HG03097 (cell line): Measurements from ENCODE around the gene PDIA5.

ENCODE experiments used
- ATAC-seq: cut with Tn5 transposase; IDR thresholded peaks from one replicate; pipeline ENCODE4 v1.9.1; 2021; ENCODE audit not compliant: unreplicated experiment, low FRiP score

PDIA5 gene

GRCh38 chr3:123039178-123039577, 27.6 kb upstream of the PDIA5 start:
- no peak for ATAC-seq

GRCh38 chr3:123042413-123042812, 24.4 kb upstream of the PDIA5 start:
- no peak for ATAC-seq

- no peak for ATAC-seq
These were observed 21.7 kb upstream of the PDIA5 start for GRCh38 chr3:123044981-123045763.

GRCh38 chr3:123046262-123047061, 20.4 kb upstream of the PDIA5 start:
- ATAC-seq, result no peak

- no peak for ATAC-seq
These were observed 19.8 kb upstream of the PDIA5 start for GRCh38 chr3:123047062-123047319.

- no peak for ATAC-seq
These were observed 18.2 kb upstream of the PDIA5 start for GRCh38 chr3:123048480-123049237.

GRCh38 chr3:123050666-123051065, 16.2 kb upstream of the PDIA5 start:
- ATAC-seq, result no peak

GRCh38 chr3:123053107-123053506, 13.7 kb upstream of the PDIA5 start:
- no peak for ATAC-seq

- no peak for ATAC-seq
These were observed 12.6 kb upstream of the PDIA5 start for GRCh38 chr3:123054109-123054778.

GRCh38 chr3:123054931-123055330, 11.9 kb upstream of the PDIA5 start:
- ATAC-seq, result no peak

GRCh38 chr3:123055352-123055751, 11.5 kb upstream of the PDIA5 start:
- ATAC-seq, result no peak

- no peak for ATAC-seq
These were observed 8.3 kb upstream of the PDIA5 start for GRCh38 chr3:123058505-123058904.

GRCh38 chr3:123060054-123060453, 6.8 kb upstream of the PDIA5 start:
- no peak for ATAC-seq

- no peak for ATAC-seq
These were observed 5.0 kb upstream of the PDIA5 start for GRCh38 chr3:123061856-123062255.

GRCh38 chr3:123063034-123063433, 3.8 kb upstream of the PDIA5 start:
- ATAC-seq, result no peak

- ATAC-seq, result no peak
These were observed 2.3 kb upstream of the PDIA5 start for GRCh38 chr3:123064506-123064905.

GRCh38 chr3:123064914-123065313, 1.9 kb upstream of the PDIA5 start:
- no peak for ATAC-seq

GRCh38 chr3:123066599-123066895, 278 bp upstream of the PDIA5 start:
- ATAC-seq, result no peak

- no peak for ATAC-seq
These were observed 1.1 kb downstream of the PDIA5 start for GRCh38 chr3:123067689-123068600.
